RPMI7951 (cell line): Measurements from ENCODE around the gene CFL2. TPM values are rescaled to one million over a fixed set of nuclear protein-coding genes. Genes with fewer than 3 reads are reported as not detected.
"Not testable (repeated sequence)": the region's sequence is repeated elsewhere in the genome, so short reads cannot be mapped to it uniquely, and the experiment has no call there.

Source experiments
- DNase-seq: peaks from one replicate; pipeline ENCODE4 v3.0.0-alpha.2; 2012; ENCODE audit warnings: low read depth
- total RNA-seq: library from RNA; depleted of rRNA; stranded (reverse); fragments of >200 nt; shearing (Covaris generic); gene quantifications from 2 replicates; pipeline ENCODE4 v1.2.3, GENCODE V29; 2014; rRNA removed

The CFL2 gene
- 78.9 and 128 TPM in 2 replicates for total RNA-seq

- DNase-seq, result peak; percentile 78
Observed at GRCh38 chr14:34714320-34715126, at the start of gene CFL2. Gene CFL2 (minus strand): TSS chr14:34714593. CDS start chr14:34714540, 53 bp downstream.

GRCh38 chr14:34755215-34755614, 40.8 kb upstream of the CFL2 start:
- DNase-seq, result no peak

GRCh38 chr14:34754687-34755086, 40.3 kb upstream of the CFL2 start:
- DNase-seq, result no peak

- DNase-seq, result no peak
Observed at GRCh38 chr14:34750670-34751069, 36.3 kb upstream of the CFL2 start.

- DNase-seq, result no peak
Observed at GRCh38 chr14:34750233-34750632, 35.8 kb upstream of the CFL2 start.

GRCh38 chr14:34749408-34749807, 35.0 kb upstream of the CFL2 start:
- DNase-seq, result no peak

GRCh38 chr14:34742270-34743115, 28.1 kb upstream of the CFL2 start:
- DNase-seq, result no peak

GRCh38 chr14:34741840-34742239, 27.4 kb upstream of the CFL2 start:
- DNase-seq, result no peak

- not testable (repeated sequence) for DNase-seq
Observed at GRCh38 chr14:34740139-34740538, 25.7 kb upstream of the CFL2 start.

GRCh38 chr14:34737079-34737478, 22.7 kb upstream of the CFL2 start:
- DNase-seq, result not testable (repeated sequence)

GRCh38 chr14:34733245-34733644, 18.9 kb upstream of the CFL2 start:
- DNase-seq, result no peak

GRCh38 chr14:34732802-34733201, 18.4 kb upstream of the CFL2 start:
- DNase-seq, result no peak

- DNase-seq, result no peak
Observed at GRCh38 chr14:34723867-34724266, 9.5 kb upstream of the CFL2 start.

- DNase-seq, result peak; percentile 59
Observed at GRCh38 chr14:34722723-34723545, 8.5 kb upstream of the CFL2 start.

- DNase-seq, result no peak
Observed at GRCh38 chr14:34721129-34721528, 6.7 kb upstream of the CFL2 start.

- DNase-seq, result peak; percentile 67
Observed at GRCh38 chr14:34718750-34719304, 4.4 kb upstream of the CFL2 start.

GRCh38 chr14:34715127-34715863, 902 bp upstream of the CFL2 start:
- no peak for DNase-seq

- peak; percentile 64 for DNase-seq
Observed at GRCh38 chr14:34713681-34714319, 593 bp downstream of the CFL2 start.

GRCh38 chr14:34713122-34713680, 1.2 kb downstream of the CFL2 start:
- DNase-seq, result no peak
